Ammon's horn (tissue), 1 donor: ENCODE results near the gene SARDH.

Experiments used
- DNase-seq: peaks from one replicate; pipeline ENCODE4 v3.0.0-alpha.2; 2016; ENCODE audit warnings: low spot score

The SARDH gene

GRCh38 chr9:133703591-133704399 is 34.4 kb downstream of the SARDH start:
- no peak for DNase-seq

GRCh38 chr9:133702798-133703590 is 35.2 kb downstream of the SARDH start:
- DNase-seq = no peak

GRCh38 chr9:133701981-133702797 is 36.0 kb downstream of the SARDH start:
- peak; percentile 47 for DNase-seq

- peak; percentile 54 for DNase-seq
Observed at GRCh38 chr9:133701321-133701980, 36.7 kb downstream of the SARDH start.

GRCh38 chr9:133700819-133701320 is 37.3 kb downstream of the SARDH start:
- peak; percentile 42 for DNase-seq

- no peak for DNase-seq
Observed at GRCh38 chr9:133699546-133699945, 38.6 kb downstream of the SARDH start.

- DNase-seq = no peak
Observed at GRCh38 chr9:133696071-133696472, 42.1 kb downstream of the SARDH start.

- DNase-seq = no peak
Observed at GRCh38 chr9:133694686-133695085, 43.5 kb downstream of the SARDH start.

- no peak for DNase-seq
Observed at GRCh38 chr9:133693703-133694529, 44.2 kb downstream of the SARDH start.

- no peak for DNase-seq
Observed at GRCh38 chr9:133693116-133693515, 45.0 kb downstream of the SARDH start.

- DNase-seq = no peak
Observed at GRCh38 chr9:133692364-133692985, 45.7 kb downstream of the SARDH start.

- no peak for DNase-seq
Observed at GRCh38 chr9:133691626-133692363, 46.4 kb downstream of the SARDH start.

- no peak for DNase-seq
Observed at GRCh38 chr9:133691191-133691590, 47.0 kb downstream of the SARDH start.

GRCh38 chr9:133690081-133690561 is 48.0 kb downstream of the SARDH start:
- DNase-seq = no peak

- no peak for DNase-seq
Observed at GRCh38 chr9:133689151-133689763, 48.9 kb downstream of the SARDH start.

GRCh38 chr9:133687856-133688761 is 50.0 kb downstream of the SARDH start:
- no peak for DNase-seq

- DNase-seq = peak; percentile 36
Observed at GRCh38 chr9:133686642-133687575, 51.2 kb downstream of the SARDH start.
